K562 (cell line): Measurements from ENCODE around the gene COL1A2.

ENCODE experiments used
- EZH2 ChIP-seq: IDR thresholded peaks from 2 replicates; pipeline ENCODE4 v1.6.1; 2012; ENCODE audit warnings: low read depth, mild to moderate bottlenecking, inconsistent platforms, low read length, borderline replicate concordance
- TF ChIP-seq, protein P1 (sequence below), 3 experiments: IDR thresholded peaks in 2 of 3; conservative IDR thresholded peaks in 1 of 3; 2 replicates each; pipeline ENCODE4 v1.5.1; 2011 to 2012; ENCODE audit warnings: low read length in 3 of 3, mild to moderate bottlenecking in 3 of 3, control low read depth in 2 of 3, improper control_type of control experiment in 1 of 3, inconsistent platforms in 1 of 3, low read depth in 1 of 3, mixed read lengths in 1 of 3, moderate library complexity in 1 of 3; ENCODE audit not compliant: insufficient read depth in 2 of 3

DNA sequence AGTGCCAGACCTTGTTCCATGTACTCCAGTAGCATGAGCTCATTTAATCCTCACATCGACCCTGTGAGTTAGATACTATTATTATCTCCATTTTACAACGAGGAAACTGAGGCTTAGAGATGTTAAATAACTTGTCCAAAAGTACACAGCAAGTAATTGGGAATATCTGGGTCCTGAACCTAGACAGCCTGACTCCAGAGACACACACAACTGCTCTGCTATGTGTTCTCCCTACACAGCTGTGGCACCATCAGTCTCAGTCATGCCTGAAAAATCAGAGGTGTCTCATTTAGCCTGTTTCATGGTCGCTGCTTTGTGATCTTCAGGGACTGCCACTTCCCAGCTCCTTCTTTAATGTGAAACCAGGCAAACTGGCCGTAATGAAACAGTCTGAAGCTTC, 56.5 kb downstream of the COL1A2 start:
- TF ChIP-seq, protein P1, sequence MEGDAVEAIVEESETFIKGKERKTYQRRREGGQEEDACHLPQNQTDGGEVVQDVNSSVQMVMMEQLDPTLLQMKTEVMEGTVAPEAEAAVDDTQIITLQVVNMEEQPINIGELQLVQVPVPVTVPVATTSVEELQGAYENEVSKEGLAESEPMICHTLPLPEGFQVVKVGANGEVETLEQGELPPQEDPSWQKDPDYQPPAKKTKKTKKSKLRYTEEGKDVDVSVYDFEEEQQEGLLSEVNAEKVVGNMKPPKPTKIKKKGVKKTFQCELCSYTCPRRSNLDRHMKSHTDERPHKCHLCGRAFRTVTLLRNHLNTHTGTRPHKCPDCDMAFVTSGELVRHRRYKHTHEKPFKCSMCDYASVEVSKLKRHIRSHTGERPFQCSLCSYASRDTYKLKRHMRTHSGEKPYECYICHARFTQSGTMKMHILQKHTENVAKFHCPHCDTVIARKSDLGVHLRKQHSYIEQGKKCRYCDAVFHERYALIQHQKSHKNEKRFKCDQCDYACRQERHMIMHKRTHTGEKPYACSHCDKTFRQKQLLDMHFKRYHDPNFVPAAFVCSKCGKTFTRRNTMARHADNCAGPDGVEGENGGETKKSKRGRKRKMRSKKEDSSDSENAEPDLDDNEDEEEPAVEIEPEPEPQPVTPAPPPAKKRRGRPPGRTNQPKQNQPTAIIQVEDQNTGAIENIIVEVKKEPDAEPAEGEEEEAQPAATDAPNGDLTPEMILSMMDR (IDR thresholded peaks at IDR 0.05 in 2 of 3, conservative IDR thresholded peaks at IDR 0.05 in 1 of 3; ENCODE audit: insufficient read depth in 2 of 3, low read depth in 1 of 3, low read length in 3 of 3) = no peak
- TF ChIP-seq EZH2 = no peak
